Measurements from ENCODE around the gene TENM4. TPM values are rescaled to one million over a fixed set of nuclear protein-coding genes. Genes with fewer than 3 reads are reported as not detected.

TENM4 gene
- total RNA-seq, 2 experiments from 2014 or later = not detected

- TF ChIP-seq CTCF (conservative IDR thresholded peaks at IDR 0.05; ENCODE audit: low read length) (no peak), EZH2phosphoT487 (IDR thresholded peaks at IDR 0.05; ENCODE audit: borderline replicate concordance, low read depth, low read length) (no peak)
- H3K36me3 ChIP-seq (ENCODE audit: insufficient read depth, low read length) = no peaks in the 10 kb centered on the region
- H3K9me2 ChIP-seq (ENCODE audit: insufficient read depth, low read length) = no peaks in the 10 kb centered on the region
- no peak overlapping the region for H3K4me3 ChIP-seq (ENCODE audit: low read depth, low read length, poor library complexity, severe bottlenecking)
- H3K4me2 ChIP-seq (ENCODE audit: low read length) = no peak overlapping the region
- no peaks in the 10 kb centered on the region for H3K9me3 ChIP-seq (ENCODE audit: low read length)
- H4K20me1 ChIP-seq (ENCODE audit: insufficient read depth, low read length) = no peaks in the 10 kb centered on the region; the same call in 1 of the 2 replicates
- CTCF ChIA-PET (ENCODE audit: unreplicated experiment) = no interaction called here
- POLR2A ChIA-PET = no interaction called here
- intact Hi-C loops (cut with micrococcal nuclease; ENCODE audit: unreplicated experiment) = no loop called here
- no peak overlapping the region for H3K27ac ChIP-seq (ENCODE audit: low read depth, low read length, poor library complexity, severe bottlenecking)
- H3K4me1 ChIP-seq (ENCODE audit: insufficient read depth, low read length, poor library complexity, severe bottlenecking) = no peaks in the 10 kb centered on the region
- no peaks in the 10 kb centered on the region for H3K79me2 ChIP-seq (ENCODE audit: insufficient read depth, low read depth, low read length)
- no peak for DNase-seq (ENCODE audit: low spot score)
- H2AFZ ChIP-seq (ENCODE audit: low read length) = no peak overlapping the region
- BruUV-seq (replicated peaks) = no TSS peak
Observed at GRCh38 chr11:78995171-78995570, 445.7 kb downstream of the TENM4 start.

GRCh38 chr11:78993802-78994430, 446.9 kb downstream of the TENM4 start:
- H3K9me3 ChIP-seq (ENCODE audit: low read length) = no peaks in the 10 kb centered on the region
- H3K4me3 ChIP-seq (ENCODE audit: low read depth, low read length, poor library complexity, severe bottlenecking) = no peak overlapping the region
- no TSS peak for BruUV-seq (replicated peaks)
- no peaks in the 10 kb centered on the region; the same call in 1 of the 2 replicates for H4K20me1 ChIP-seq (ENCODE audit: insufficient read depth, low read length)
- no peaks in the 10 kb centered on the region for H3K4me1 ChIP-seq (ENCODE audit: insufficient read depth, low read length, poor library complexity, severe bottlenecking)
- intact Hi-C loops (cut with micrococcal nuclease; ENCODE audit: unreplicated experiment) = no loop called here
- no peak for TF ChIP-seq CTCF (conservative IDR thresholded peaks at IDR 0.05; ENCODE audit: low read length)
- TF ChIP-seq EZH2phosphoT487 (IDR thresholded peaks at IDR 0.05; ENCODE audit: borderline replicate concordance, low read depth, low read length) = no peak
- CTCF ChIA-PET (ENCODE audit: unreplicated experiment) = no interaction called here
- no peaks in the 10 kb centered on the region for H3K79me2 ChIP-seq (ENCODE audit: insufficient read depth, low read depth, low read length)
- no peak overlapping the region for H2AFZ ChIP-seq (ENCODE audit: low read length)
- no peaks in the 10 kb centered on the region for H3K36me3 ChIP-seq (ENCODE audit: insufficient read depth, low read length)
- H3K4me2 ChIP-seq (ENCODE audit: low read length) = no peak overlapping the region
- POLR2A ChIA-PET = no interaction called here
- DNase-seq (ENCODE audit: low spot score) = no peak
- H3K9me2 ChIP-seq (ENCODE audit: insufficient read depth, low read length) = no peaks in the 10 kb centered on the region
- H3K27ac ChIP-seq (ENCODE audit: low read depth, low read length, poor library complexity, severe bottlenecking) = no peak overlapping the region

DNA sequence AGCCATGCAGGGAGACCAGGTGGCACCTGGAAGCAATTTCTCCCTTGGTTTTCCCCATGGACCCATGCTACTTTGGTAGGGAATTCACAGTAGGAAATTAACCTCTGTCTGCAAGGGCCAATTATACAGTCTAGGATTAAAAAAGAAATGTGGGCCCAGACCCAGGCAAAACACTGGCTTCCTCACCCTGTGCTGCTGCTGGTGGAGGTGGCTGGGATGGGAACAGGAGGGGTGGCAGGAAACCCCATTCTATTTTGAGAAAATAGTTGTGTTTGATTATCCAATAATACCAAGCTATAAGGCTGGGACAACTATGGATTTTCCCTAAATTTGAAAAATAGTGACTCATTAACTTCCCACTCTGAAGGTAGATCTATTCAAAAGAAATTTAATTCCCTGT, 449.1 kb downstream of the TENM4 start:
- ChIA-PET POLR2A (no interaction called here), CTCF (ENCODE audit: unreplicated experiment) (no interaction called here)
- BruUV-seq (replicated peaks) = no TSS peak
- DNase-seq (ENCODE audit: low spot score) = no peak
- Histone ChIP-seq H3K9me2 (ENCODE audit: insufficient read depth, low read length) (no peaks in the 10 kb centered on the region), H3K79me2 (ENCODE audit: insufficient read depth, low read depth, low read length) (no peaks in the 10 kb centered on the region), H3K4me2 (ENCODE audit: low read length) (no peak overlapping the region), H2AFZ (ENCODE audit: low read length) (no peak overlapping the region), H3K36me3 (ENCODE audit: insufficient read depth, low read length) (no peaks in the 10 kb centered on the region), H4K20me1 (ENCODE audit: insufficient read depth, low read length) (no peaks in the 10 kb centered on the region; the same call in 1 of the 2 replicates), H3K27ac (ENCODE audit: low read depth, low read length, poor library complexity, severe bottlenecking) (no peak overlapping the region), H3K4me3 (ENCODE audit: low read depth, low read length, poor library complexity, severe bottlenecking) (no peak overlapping the region), H3K4me1 (ENCODE audit: insufficient read depth, low read length, poor library complexity, severe bottlenecking) (no peaks in the 10 kb centered on the region), H3K9me3 (ENCODE audit: low read length) (no peaks in the 10 kb centered on the region)
- no peak for TF ChIP-seq EZH2phosphoT487 (IDR thresholded peaks at IDR 0.05; ENCODE audit: borderline replicate concordance, low read depth, low read length)
- intact Hi-C loops (cut with micrococcal nuclease; ENCODE audit: unreplicated experiment) = no loop called here
